Right kidney (tissue), 1 donor: ENCODE results near the gene DYNC2H1.
"Not testable (repeated sequence)": the region's sequence is repeated elsewhere in the genome, so short reads cannot be mapped to it uniquely, and the experiment has no call there.

Source experiments
- DNase-seq: peaks from one replicate; pipeline ENCODE4 v3.0.0-alpha.2; 2016

Gene DYNC2H1

DNA sequence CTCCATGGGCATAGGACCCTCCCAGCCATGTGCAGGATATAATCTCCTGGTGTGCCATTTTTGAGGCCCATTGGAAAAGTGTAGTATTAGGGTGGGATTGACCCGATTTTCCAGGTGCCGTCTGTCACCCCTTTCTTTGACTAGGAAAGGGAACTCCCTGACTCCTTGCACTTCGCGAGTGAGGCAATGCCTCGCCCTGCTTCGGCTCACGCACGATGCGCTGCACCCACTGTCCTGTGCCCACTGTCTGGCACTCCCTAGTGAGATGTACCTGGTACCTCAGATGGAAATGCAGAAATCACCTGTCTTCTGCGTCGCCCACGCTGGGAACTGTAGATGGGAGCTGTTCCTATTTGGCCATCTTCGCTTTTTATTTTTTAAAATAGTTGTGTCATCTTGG is 32.8 kb downstream of the DYNC2H1 start:
- DNase-seq = not testable (repeated sequence)

DNA sequence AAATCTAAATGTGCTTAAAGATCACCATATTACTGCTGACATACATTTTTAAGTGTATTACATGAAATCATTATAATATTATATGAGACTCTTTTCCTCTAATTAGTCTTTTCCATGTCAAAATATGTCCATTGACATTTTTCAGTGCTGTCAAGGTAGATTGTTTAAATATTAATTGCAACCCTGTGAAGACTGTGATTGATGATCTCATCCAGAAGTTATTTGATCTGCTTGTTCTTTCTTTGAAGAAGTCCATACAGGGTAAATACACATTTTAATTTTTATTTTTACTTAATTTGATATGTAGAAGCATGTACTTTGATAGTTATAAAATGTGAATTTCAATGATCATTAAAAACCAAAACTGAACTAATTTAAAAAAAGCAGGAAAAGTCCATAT is 38.4 kb downstream of the DYNC2H1 start:
- no peak for DNase-seq

DNA sequence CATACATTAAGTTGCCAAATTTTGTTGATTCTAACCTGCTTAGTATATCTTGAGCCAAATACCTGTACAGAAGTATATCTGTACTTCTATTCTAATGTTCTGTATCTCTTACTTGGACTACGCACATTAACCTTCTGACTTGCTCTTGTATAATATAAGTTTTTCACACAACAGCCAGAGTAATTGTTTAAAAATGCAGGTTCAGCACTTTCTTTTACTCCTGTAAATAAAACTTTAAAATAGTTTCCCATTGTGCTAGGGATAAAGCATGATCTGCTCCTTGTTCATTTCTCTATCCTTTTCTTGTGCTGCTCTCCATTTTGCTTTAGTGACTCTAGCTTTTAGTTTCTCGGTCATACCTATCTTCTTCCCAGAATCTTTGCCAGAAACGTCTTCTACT is 48.3 kb downstream of the DYNC2H1 start:
- DNase-seq = no peak

DNA sequence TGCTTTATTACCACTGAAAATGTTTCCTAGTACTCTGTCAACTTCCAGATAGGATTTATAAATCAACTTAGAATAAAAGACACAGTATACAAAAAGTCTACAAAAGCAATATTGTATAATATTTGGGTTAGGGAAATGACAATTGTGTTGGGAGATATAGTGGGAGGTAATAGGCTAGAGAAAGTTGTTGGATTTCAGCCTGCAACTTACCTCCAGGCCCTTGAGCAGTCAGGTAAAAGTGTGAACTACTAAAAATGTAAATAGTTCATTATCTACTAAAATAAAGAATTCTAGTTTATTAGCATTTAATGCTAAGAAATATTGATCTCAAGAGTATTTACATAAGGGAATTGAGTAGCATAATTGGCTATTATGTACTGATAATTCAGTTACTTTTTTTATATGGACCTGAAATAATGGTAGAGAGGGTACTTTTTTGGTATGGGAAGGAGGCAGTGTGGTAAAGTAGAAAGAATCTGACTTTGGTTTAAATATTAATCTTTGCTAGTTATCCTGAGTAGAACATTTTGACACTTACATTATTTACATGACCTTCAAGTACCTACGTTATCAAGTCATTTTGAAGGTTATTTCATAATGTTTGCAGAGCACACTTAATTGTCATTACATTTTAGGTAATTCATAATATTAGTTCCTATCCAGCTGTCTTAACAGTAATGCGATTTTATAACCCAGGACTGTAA is 55.0 kb downstream of the DYNC2H1 start:
- no peak for DNase-seq

DNA sequence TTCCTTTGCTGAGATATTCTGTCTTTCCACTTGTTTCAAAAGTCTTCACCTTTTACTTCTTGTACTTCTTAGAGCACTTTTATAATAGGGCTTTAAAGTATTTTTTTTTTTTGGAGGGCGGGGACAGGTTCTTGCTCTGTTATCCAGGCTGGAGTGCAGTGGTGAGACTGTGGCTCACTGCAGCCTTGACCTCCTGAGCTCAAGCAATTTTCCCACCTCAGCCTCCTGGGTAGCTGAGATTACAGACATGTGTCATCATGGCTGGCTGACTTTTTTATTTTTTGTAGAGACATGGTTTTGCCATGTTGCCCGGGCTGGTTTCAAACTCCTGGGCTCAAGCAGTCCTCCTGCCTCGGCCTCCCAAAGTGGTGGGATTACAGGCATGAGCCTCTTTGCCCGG is 57.9 kb downstream of the DYNC2H1 start:
- DNase-seq = no peak

DNA sequence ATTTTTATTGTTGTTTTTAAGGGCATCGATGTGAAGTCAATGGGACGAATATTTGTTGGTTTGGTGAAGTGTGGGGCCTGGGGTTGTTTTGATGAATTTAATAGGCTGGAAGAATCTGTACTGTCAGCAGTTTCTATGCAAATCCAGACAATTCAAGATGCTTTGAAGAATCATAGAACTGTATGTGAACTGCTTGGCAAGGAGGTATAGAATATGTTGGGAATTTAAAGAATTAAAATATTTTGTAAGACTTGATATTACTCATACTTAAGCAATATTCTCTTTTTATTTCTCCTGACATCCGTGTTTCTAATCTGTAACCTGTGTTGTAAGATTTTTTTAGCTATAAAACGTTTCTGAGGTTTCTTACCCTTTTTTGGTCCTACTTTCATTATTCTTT is 61.6 kb downstream of the DYNC2H1 start:
- no peak for DNase-seq

DNA sequence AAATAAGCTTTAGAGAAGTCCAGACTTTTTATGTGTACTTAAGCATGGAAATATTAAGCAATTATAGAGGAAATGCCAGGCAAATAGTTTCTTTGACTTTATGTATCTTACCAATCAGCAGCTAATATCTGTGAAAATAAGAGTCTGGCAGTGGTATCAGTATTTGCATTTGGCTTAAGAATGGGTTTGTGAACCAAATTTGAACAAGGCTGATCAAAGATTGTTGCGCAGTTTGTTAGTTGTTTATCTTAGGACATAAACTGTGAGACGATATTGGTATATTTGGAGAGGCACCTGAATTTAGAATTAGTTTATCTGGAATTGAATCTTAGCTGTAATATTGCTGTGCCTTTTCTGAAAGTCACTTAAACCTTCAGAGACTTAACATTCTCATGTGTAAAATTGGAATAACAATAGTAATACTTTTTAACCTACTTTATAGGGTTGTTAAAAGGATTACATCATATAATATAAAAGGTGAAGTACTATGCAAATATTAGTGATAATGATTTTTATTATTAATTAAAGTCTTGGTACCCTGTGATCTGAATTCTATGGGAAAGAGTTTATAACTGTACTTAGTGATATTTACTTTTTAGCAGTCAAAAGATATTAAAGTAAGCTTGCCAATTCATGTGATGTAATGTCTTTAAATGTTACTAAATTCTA is 66.4 kb downstream of the DYNC2H1 start:
- no peak for DNase-seq

DNA sequence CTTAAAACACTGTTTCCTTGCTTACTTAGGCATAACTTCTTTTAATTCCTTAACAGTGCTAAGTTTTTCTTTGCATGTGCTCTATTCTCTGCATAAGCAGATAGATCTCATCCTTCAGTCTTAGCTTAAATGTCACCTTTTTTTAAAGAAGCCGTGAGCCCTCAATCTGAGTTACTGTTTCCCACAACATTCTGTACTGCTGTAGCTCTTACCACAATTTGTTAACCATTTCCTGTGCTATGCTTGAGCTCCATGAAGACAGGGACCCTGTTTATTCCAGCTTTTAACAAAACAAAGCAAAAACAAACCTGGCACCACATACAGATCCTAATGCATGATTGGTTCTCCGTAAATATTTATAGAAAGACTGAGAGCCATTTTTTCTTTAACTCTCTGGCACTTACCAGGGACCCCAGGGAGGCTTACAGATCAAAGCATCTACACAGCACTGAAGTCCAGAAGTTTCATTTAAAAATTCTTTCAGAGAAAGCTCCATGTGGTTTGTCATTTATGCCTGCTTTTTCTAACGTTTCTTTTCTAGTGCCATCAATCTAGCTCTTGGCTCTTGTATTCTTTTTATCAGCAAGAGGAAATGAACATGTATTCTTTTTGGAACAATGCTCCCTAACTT is 74.9 kb downstream of the DYNC2H1 start:
- no peak for DNase-seq

DNA sequence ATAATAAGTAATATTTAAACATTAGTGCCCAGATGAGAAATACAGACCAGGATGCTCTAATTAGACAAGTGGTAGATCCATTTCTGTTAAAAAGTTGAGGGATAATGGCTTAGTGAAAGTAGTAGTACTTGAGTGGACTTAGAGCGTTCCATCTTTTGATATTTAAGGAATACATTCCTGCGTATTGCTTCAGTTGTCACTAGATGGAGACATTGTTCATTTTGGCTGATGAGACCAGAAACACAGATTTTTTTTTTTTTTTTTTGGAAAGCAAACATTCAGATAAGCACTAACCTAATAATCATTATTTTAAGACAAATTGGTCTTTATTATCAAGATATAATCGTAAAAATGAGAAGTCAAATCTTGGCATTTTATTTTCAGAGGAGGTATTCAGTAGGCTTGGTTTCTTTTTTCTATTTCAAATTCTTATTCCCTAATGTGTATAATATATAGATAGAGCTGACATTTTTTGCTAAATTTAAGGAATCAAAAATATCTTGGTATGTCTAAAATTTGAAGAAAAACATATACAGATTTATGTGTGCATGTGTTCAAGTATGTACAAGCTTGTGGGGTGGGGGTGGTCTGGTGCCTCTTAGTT is 92.9 kb downstream of the DYNC2H1 start:
- no peak for DNase-seq

DNA sequence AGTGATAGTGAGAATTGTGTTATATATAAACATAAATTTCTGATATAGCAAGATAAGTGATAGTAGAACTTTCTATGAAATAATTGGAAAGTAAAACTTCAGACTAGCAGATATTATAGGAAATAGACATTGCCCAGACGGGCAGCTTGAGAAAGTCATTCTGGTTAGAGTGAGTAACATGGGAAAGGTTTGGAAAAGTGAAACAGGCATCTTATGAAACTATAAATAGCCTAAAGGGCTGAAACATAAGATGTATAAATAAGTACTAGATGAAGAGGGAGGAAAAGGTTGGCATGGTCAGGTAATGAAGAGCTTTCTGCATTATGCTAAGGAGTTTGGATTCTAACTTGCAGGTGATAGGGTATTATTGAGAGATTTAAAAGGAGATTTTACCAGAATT is 101.3 kb downstream of the DYNC2H1 start:
- no peak for DNase-seq

DNA sequence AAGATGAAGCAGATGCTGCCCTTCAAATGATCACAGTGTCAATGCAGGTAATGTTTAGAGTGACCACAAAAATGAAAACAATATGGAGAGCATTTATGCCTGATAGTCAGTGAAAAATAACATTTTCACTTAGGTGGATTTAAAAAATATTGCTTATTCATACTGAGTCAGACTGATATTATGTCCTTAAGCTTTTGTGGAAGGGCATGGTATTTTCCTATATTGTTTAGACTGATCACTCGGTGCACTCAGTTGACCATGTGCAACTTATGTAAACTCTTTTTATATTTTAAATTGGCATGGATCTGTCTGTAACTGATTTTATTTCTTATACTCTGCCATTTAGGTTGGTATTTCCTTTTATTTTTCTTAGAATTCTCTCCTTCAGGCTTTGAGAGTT is 106.6 kb downstream of the DYNC2H1 start:
- DNase-seq = no peak

DNA sequence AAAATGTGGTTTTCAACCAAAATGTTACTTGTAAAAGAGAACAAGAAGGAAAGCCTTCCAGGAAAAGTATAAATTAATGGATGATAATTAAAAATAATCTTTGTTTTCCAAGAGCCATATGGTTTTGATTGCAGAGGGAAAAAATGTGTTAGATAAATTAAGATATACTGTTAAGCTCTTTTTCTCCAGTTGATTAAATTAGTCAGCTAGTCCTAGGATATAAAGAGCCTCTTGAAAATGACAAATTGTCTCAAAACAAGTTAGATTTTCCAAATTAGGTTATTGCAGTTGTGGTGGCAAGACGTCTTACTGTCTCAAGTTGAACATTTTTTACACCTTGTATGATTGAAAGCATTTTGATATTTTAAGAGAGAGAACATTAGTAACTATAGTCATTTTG is 110.9 kb downstream of the DYNC2H1 start:
- DNase-seq = no peak

DNA sequence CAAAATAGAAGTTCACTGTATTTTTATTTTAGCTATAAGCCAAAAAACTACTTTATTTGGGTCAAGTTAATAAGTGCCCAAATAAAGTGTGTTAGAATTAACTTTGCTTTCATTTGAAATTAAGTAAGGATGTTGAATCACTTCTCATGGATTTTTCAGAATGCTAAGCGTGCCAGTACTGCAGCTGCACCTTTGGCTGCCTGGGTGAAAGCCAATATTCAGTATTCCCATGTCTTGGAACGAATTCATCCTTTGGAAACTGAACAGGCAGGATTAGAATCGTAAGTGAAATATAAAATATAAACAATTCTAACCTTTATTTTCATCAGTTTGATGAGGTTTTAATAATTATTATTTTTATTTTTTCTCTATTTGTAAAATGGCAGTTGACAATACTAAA is 113.6 kb downstream of the DYNC2H1 start:
- DNase-seq = no peak

DNA sequence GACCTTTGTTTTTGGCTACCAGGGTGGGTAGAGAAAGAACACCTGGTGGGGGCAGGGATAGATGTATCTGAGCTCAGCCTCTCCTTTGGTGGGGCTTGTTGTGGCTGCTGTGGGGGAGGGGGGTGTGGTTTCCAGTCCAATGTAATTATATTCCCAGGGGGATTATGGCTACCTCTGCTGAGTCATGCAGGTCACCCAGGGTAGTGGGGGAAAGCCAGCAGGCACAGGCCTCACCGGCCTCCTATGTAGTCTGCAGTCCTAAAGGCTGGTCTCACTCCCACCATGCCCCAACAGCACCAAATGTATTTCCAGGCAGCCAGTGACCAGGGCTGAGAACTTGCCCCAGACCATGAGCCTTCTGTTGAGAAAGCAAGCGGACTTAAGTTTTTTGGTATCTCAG is 119.6 kb downstream of the DYNC2H1 start:
- no peak for DNase-seq

DNA sequence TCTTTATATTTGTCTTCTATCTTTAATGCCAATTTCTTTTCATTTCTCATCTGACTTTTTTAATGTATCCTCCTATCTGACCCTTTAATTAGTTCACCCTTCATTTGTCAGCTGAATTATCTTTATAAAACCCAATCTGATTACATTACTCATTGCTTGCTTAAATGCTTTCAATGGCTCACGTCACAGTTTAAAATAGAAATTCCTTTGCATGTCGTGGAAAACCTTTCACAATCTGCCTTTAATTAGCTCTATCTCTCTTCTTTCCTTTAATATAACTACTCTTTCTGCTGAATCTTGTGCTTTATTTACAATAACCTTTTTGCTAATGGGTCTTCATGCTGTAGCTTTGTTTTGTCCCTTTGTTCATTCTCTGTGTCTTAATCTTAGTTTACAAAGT is 125.7 kb downstream of the DYNC2H1 start:
- no peak for DNase-seq

DNA sequence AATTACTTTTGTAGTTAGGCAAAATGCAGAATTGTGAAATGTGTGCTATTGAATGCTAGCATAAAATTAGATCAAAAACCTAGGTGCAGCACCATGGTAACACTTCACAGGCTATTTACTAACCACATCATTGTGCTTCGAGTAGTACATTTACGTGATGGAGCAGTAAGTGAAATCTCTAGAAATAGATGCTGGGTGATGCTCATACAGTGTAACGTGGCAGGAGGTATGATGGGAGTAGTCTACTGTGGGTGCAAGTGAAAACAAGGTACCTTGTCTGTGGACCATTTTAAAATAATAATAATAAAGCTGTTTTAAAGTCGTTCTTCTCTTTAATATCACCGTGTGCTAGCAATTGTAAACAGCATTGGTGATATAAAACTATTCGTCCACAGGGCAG is 132.3 kb downstream of the DYNC2H1 start:
- no peak for DNase-seq

DNA sequence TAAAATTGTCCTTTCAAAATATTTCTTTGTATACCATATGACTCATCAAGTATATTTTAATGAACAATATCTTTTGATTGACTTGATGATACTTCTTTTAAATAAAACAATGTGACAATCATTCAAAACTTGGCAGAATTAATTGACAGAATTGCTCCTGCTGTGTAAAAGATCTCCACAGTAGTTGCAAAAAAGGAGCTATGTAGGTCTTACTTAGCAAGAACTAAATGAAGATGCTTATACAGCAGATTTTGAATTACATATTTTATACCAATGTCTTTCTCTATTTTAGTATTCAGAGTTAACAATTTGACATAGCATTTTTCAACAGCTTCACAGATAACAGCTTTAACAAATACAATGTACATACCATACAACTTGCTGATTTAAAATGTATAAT is 144.9 kb downstream of the DYNC2H1 start:
- DNase-seq = no peak

DNA sequence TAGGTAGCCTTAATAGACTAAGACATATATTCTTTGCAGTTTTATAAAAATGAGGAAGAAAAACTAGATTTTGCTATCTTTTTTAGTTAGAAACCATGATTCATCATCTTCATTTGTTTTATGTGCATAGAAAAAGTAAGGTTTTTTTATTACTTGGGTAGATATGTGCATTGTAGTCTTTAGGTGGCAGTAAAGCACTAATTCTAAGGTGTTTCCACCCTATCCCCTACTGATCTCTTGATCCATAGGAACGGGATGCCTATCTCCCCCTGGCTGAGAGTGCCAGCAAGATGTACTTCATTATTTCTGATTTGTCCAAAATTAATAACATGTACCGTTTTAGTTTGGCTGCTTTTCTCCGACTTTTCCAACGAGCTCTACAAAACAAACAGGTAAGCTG is 148.1 kb downstream of the DYNC2H1 start:
- DNase-seq = no peak

DNA sequence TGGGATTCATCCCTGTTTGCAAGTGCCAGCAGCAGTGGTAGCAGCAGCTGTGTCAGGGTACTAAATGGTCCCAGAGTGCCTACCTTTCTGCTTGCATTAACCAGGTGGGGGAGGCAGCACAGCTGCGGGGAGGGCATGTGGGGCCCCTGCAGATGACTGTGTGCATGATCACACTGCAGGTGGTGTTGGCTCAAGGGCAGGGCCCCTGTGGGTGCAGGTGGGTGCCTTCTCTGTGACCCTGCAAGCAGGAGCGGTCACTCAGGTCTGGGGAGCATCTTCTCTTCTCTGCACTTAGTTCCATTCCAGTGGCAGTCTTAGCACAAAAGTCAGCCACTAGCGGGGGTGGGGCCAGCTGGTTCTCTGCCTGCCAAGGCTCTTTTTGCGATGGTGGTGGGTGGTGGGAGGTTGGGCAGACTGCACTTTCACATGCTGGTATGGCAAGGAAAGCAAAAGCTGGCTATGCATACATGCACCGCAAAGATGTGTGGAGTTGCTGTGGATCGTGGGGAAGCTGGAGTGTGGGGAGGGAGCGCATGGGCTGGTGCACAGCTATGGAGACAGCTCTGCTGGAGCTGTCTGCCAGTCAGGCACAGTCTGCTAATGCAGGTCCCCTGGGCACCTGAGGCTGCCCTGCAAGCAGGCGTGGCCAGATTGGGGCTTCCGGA is 157.1 kb downstream of the DYNC2H1 start:
- DNase-seq = no peak

DNA sequence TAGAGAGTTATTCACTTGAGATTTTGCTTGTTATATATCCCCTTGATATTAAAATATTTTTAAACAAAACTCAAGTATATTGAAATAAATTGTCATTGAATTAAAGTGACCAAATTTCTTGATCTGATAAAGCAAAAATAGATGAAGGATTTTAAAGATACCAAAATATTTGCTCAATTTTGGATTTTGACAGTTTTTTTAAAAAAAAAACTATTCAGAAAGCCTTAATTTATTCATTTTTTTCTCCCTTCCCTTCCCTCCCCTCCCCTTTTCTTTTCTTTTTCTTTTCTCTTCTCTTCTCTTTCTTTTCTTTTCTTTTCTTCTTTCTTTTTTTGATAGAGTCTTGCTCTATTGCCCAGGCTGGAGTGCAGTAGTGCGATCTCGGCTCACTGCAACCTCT is 163.7 kb downstream of the DYNC2H1 start:
- no peak for DNase-seq

DNA sequence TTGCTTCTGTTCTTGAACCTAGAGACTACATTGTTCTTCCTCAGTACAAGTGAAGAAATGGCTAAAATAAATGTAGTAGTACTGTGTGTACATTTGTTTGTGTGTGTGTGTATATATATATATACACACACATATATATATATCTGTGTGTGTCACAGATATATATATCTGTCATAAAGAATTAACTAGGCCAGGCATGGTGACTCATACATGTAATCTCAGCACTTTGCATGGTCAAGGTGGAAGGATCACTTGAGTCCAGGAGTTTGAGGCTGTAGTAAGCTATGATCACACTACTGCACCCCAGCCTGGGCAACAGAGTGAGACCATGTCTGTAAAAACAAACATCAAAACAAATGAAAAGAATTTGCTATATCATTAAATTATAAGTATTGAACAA is 164.8 kb downstream of the DYNC2H1 start:
- DNase-seq = no peak

DNA sequence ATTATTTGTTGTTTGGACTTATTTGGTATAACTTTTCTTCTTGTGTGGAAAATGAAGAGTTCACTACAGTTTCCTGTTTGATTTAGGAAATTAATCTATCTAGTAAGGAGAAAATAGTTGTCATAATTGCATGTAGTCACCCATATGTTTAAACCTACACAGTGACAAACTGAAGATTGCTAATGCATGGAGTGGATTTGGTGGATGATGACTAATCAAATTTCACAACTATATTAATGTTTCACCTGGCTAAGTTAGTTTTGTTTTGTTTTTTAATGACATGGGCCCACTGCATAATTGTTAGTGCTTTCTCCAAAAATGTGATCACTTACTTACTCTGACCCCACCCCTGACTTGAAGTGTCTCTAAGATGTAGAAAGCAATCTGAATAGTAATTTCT is 170.6 kb downstream of the DYNC2H1 start:
- DNase-seq = no peak

DNA sequence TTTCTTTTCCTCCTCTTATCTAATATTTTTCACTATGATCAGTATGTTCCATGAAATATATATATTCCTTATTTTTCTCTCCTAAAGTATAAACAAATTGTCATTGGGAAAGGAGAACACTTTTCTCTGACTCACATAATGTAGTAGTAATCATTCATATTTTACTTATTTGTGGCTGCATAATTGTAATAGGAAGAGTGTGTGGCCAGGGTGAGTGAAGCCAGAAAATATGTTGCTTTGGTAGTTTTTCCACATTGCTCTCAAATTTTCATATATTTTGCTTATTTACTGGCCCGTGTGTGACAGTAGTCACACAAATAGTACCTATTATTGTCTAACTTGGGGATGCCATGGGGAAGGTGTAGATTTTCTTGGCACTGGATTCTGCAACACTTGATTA is 172.1 kb downstream of the DYNC2H1 start:
- DNase-seq = no peak
